Stimulated activated CD8-positive, alpha-beta memory T cell treated with anti-CD3 and anti-CD28 coated beads, Interleukin-4, amount 100 ng/mL, for 24 hours (primary cell): Measurements from ENCODE around the gene SPATA31C1.
"Not testable (repeated sequence)": the region's sequence is repeated elsewhere in the genome, so short reads cannot be mapped to it uniquely, and the experiment has no call there.

Experiments used
- DNase-seq: peaks from one replicate; pipeline ENCODE4 v3.0.0-alpha.2; 2020; ENCODE audit warnings: low read depth

The SPATA31C1 gene

GRCh38 chr9:87917662-87918061 is at the start of gene SPATA31C1:
Gene SPATA31C1, plus strand, starts transcription at chr9:87917962.
- DNase-seq: not testable (repeated sequence)

- DNase-seq: no peak
Measured at GRCh38 chr9:87868175-87868574, 49.6 kb upstream of the SPATA31C1 start.

GRCh38 chr9:87868635-87869034 is 49.1 kb upstream of the SPATA31C1 start:
- no peak for DNase-seq

GRCh38 chr9:87869082-87869481 is 48.7 kb upstream of the SPATA31C1 start:
- no peak for DNase-seq

- no peak for DNase-seq
Measured at GRCh38 chr9:87871425-87872078, 46.2 kb upstream of the SPATA31C1 start.

- no peak for DNase-seq
Measured at GRCh38 chr9:87872079-87872624, 45.6 kb upstream of the SPATA31C1 start.

GRCh38 chr9:87873607-87874303 is 44.0 kb upstream of the SPATA31C1 start:
- no peak for DNase-seq

- no peak for DNase-seq
Measured at GRCh38 chr9:87874304-87874623, 43.5 kb upstream of the SPATA31C1 start.

GRCh38 chr9:87875060-87875459 is 42.7 kb upstream of the SPATA31C1 start:
- no peak for DNase-seq

GRCh38 chr9:87875831-87876545 is 41.8 kb upstream of the SPATA31C1 start:
- no peak for DNase-seq

- no peak for DNase-seq
Measured at GRCh38 chr9:87876708-87877107, 41.1 kb upstream of the SPATA31C1 start.

GRCh38 chr9:87878989-87879511 is 38.7 kb upstream of the SPATA31C1 start:
- no peak for DNase-seq

GRCh38 chr9:87880116-87880515 is 37.6 kb upstream of the SPATA31C1 start:
- DNase-seq: no peak

- no peak for DNase-seq
Measured at GRCh38 chr9:87880683-87881082, 37.1 kb upstream of the SPATA31C1 start.

- no peak for DNase-seq
Measured at GRCh38 chr9:87882627-87883026, 35.1 kb upstream of the SPATA31C1 start, which contains the start of gene SPATA31E1. Gene SPATA31E1, plus strand, starts transcription at chr9:87882877. Its CDS starts 15 bp downstream, at chr9:87882892.

GRCh38 chr9:87883274-87883673 is 34.5 kb upstream of the SPATA31C1 start:
- DNase-seq: no peak

GRCh38 chr9:87883990-87884389 is 33.8 kb upstream of the SPATA31C1 start:
- DNase-seq: no peak

GRCh38 chr9:87884578-87885459 is 32.9 kb upstream of the SPATA31C1 start:
- no peak for DNase-seq

GRCh38 chr9:87885484-87886189 is 32.1 kb upstream of the SPATA31C1 start:
- DNase-seq: no peak

GRCh38 chr9:87886210-87886932 is 31.4 kb upstream of the SPATA31C1 start:
- DNase-seq: no peak
